Stimulated activated CD4-positive, alpha-beta T cell treated with anti-CD3 and anti-CD28 coated beads, Interleukin-15, amount 100 ng/mL, for 24 hours (primary cell): Measurements from ENCODE around the gene CUL5.
"Not testable (repeated sequence)": the region's sequence is repeated elsewhere in the genome, so short reads cannot be mapped to it uniquely, and the experiment has no call there.

Experiments used
- DNase-seq: peaks from one replicate; pipeline ENCODE4 v3.0.0-alpha.2; 2020

CUL5 gene

DNA sequence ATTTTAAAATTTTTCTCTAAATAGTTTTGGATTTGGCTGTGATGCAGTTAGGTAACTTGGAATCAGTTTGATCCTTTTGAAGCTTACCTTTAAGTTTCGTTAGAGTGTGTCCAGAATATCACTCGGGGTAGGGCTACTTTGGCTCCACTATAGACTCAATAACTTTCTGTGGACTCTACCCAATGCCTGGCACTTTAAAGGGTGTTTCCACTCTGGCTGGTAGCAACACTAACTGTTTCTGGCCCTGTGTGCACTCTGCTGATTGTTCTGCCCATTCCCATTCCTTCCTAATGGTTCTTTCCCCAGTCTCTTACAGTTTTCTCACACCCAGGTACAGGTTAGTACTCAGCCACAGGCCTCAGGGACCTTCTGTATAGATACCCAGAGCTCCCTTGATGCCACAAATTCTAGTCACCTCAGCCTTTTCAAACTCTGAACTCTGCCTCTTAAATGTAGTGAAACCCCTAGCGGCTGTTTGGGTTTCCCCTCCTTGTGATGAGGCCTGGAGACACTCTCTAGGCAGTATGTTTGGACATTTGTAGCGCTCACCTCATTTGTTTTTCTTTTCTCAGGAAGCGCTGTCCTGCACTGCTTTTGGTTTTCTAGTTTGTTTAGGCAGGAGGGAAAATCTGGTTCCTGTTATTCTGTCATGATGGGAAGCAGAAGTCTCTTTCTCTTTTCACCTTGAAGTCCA is 16.8 kb downstream of the CUL5 start:
- peak; percentile 7 for DNase-seq

- no peak for DNase-seq
Measured at GRCh38 chr11:108027057-108027456, 18.4 kb downstream of the CUL5 start.

GRCh38 chr11:108028822-108029441 is 20.2 kb downstream of the CUL5 start:
- DNase-seq, result not testable (repeated sequence)

- not testable (repeated sequence) for DNase-seq
Measured at GRCh38 chr11:108031604-108032003, 22.9 kb downstream of the CUL5 start.

GRCh38 chr11:108032800-108033199 is 24.1 kb downstream of the CUL5 start:
- DNase-seq, result no peak

- no peak for DNase-seq
Measured at GRCh38 chr11:108034034-108034433, 25.3 kb downstream of the CUL5 start.

- DNase-seq, result no peak
Measured at GRCh38 chr11:108034952-108035351, 26.3 kb downstream of the CUL5 start.

- DNase-seq, result no peak
Measured at GRCh38 chr11:108035690-108036089, 27.0 kb downstream of the CUL5 start.

- DNase-seq, result no peak
Measured at GRCh38 chr11:108037211-108037610, 28.5 kb downstream of the CUL5 start.

DNA sequence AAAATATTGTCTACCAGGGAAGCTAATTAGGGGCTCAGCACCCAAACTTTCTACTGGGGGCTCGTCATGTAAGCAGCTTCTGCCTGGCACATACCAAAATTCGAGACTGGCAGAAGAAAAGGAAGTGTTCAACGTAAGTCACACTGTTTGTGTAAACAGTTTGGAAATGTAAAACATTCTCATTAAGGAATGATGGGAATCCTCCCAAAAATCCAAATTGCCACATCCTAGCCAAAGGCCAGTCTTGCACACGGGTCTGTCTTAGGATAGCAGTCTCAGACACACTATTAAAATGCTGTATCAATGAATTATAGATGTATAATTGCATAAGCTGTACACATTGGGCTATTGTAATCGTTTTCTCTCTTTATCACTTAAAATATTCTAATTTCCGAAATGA is 28.9 kb downstream of the CUL5 start:
- DNase-seq, result no peak

GRCh38 chr11:108048269-108048668 is 39.6 kb downstream of the CUL5 start:
- no peak for DNase-seq

- no peak for DNase-seq
Measured at GRCh38 chr11:108062336-108062735, 53.6 kb downstream of the CUL5 start.

DNA sequence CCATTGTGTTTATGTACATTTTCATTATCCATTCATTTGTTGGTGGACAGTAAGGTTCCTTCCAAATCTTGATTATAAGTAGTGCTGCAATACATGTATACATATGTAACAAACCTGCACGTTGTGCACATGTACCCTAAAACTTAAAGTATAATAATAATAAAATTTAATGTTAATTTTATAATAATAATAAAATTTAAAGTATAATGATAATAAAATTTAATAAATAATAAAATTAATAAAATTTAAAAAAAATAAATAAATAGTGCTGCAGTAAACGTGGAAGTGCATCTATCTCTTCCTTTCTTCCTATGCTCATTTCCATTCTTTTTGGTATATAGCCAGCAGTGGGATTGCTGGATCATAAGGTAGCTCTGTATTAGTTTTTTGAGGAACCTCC is 54.7 kb downstream of the CUL5 start:
- DNase-seq, result no peak

GRCh38 chr11:108069947-108070346 is 61.2 kb downstream of the CUL5 start:
- no peak for DNase-seq

DNA sequence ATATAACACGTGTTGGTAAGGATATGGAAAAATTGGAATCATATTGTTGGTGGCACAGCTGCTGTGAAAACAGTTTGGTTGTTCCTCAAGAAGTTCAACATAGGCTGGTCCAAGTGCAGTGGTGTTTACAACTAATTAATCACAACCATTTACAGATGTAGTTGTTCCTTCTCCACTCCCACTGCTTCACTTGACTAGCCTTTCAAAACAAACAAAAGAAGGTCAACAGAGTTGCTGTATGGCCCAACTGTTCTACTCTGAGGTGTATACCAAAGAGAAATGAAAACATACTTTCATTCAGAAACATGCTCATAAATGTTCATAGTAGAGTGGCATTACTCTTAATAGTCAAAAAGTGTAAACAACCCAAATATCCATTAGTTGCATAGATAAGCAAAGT is 76.1 kb downstream of the CUL5 start:
- DNase-seq, result no peak

DNA sequence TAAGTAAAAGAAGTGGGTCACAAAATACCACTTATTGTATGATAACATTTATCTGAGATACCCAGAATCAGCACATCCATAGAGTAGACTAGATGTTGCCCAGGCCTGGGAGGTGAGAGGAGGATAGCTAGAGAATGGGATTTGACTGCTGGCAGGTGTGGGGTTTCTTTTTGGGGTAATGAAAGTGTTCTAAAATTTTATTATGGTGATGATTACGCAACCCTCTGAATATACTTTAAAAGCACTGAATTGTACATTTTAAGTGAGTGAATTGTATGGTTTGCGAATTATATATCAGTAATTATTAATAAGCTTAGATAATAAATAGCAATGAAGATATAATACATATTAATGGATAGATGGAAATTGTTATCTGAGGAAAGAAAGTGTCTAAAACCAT is 77.0 kb downstream of the CUL5 start:
- DNase-seq, result no peak

DNA sequence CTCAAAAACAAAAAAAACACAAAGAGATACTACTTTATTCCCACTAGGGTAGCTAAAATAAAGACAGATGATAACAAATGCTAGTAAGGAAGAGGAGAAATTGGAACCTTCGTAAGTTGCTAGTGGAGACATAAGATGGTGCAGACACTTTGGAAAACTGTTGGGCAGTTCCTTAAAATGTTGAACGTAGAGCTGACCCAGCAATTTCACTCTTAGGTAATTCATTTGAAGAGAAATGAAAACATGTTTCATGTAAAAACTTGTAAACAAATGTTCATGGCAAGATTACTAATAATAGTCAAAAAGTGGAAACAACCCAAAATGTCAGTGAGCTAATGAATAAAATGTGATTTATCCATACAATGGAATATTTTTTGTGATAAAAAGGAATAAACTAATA is 83.4 kb downstream of the CUL5 start:
- no peak for DNase-seq

DNA sequence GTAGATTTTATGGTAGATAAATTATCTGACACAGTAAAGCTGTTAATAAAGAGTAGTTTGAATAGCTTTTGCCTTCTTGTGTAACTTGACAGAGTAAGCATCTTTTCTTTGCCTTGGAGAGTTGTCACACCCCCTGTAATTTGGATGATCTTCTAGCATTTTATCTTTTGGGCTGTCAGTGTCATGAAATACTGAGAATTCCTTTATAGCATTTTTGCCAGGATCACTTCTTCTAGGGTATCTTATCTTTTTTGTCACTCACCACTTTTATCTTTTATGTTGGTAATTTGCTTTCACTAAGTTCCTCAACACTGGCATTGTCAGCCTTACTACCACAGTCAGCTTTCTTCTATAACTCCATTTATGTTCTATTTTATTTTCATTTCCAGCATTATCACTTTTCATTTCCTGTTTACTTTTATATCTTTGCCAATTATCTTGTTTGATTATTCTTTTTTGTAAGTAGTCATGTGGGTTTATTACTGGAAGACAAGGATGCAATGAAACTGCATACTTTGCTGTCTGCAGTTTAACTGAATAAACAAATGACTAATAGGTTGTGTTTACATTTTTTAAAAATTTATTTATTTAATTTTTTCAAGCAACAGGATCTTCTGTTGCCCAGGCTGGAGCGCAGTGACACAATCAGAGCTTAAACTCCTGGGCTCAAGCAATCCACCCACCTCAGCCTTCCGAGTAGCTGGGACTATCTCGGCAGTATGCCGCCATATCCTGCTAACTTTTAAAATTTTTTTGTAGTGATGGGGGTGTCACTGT is 84.6 kb downstream of the CUL5 start:
- no peak for DNase-seq

DNA sequence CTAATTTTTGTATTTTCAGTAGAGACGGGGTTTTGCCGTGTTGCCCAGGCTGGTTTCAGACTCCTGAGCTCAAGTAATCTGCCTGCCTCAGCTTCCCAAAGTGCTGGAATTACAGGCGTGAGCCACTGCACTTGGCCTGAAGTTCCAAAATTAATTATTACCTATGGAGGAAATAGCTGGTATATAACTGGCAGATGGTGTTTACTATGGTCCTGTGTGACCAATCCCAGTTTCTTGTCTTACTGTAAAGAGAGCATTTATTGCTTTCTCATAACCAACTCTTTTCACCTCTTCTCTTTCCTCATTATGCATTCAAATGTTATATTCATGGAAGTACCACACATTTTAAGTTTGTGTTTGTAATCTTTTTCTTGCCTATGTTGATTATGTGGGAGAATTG is 88.5 kb downstream of the CUL5 start:
- no peak for DNase-seq

DNA sequence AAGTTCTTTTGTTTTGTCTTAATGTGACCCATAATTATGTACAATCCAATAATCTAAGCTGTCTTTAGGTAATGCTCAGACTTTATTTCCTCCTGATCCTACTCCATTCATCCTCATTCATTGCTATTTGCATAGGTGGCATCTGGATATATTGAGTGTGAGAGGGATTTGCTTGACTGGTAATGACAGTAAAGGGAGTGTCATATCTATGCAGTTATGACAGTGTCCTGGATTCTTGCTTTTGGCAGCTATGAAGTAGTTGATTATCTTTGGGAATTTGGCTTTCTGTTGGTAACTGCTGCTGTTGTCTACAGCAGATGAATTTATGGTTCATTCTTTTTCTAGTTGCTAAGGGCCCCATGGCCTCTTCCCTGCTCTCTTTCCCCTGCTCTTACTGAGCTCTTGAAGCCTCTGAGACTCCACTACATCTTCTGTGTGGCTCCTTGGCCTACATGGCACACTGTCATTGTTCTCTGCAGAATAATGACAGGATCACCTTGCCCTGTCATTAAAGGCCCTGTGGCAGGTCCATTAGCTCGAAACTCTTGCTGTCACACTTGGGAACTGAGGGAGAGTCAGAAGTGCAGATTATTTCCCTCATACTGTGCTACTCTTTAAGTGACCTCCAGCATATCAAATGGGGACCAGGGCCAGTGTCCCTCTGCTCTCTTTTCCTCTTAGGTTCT is 92.5 kb downstream of the CUL5 start:
- DNase-seq, result no peak

DNA sequence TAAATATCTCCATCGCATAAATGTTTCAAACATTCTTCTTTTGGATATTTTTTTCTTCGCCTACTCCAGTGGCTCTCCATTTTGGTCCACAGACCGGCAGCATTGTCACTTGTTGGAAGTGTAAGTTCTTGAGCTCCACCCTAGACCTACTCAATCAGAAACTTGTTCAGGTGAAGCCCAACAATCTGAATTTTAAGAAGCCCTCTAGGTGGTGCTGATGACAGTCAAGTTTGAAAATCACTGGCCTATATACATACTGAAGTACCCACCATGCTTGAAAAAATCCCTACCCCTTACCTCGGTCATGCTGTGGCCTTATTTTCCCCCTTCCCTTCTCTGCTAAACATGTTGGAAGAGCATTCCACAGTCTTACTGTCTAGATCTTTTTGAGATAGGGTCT is 102.4 kb downstream of the CUL5 start:
- DNase-seq, result no peak

DNA sequence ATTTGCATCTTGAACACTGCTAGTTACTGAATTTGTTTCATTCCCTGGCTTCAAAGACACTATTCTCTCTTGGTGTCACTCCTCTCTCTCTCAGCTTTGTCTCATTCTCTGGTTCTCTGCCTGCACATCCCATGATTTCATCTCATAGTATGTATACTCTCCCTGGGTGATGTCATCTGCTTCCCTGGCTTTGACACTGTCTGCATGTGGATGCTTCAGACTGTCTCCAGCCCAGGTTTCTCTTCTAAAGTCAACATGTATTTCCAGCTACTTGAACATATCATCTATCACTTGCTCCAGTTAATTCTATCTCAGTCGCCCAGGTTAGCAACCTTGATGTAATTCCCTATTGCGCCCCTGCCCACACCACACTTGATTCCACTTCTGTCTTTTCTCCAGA is 103.4 kb downstream of the CUL5 start:
- no peak for DNase-seq

DNA sequence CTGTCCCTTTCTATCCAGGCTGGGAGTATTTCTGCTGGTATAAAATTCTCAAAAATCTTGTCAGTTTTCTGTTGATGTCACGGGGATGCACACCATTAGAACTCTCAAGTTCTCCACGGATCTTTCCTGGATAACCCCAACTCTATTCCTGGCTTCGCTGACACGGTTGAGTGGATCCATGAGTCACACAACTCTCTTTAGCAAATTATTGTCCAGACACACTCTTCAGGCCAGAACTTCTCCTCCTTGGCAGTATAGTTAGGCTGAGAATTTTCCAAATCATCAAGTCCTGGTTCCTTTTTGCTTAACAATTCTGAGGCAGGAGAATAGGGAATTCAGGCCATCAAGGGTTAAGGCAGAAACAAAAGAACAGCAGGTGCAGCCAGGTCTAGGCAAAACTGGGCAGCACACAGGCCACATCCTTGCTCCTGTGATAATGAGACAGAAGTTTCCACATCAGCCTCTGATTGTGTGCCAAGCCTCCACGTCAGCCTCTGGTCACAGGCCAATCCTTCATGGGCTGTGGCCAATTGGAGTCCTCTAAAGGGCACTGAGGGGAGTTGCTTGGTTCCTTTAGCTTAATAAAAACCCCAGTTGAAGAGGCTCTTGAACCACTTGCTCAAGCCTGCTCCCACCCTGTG is 106.9 kb downstream of the CUL5 start:
- DNase-seq, result no peak
